Activated gamma-delta T cell treated with Interleukin-2 at 50 U/mL for 16 hours (primary cell): ENCODE data around the gene XYLT1.
"Not testable (repeated sequence)": the region's sequence is repeated elsewhere in the genome, so short reads cannot be mapped to it uniquely, and the experiment has no call there.

Experiments used
- DNase-seq: peaks from one replicate; pipeline ENCODE4 v3.0.0-alpha.2; 2020

The XYLT1 gene

GRCh38 chr16:17426451-17426850 lies 44.3 kb downstream of the XYLT1 start:
- DNase-seq: no peak

- no peak for DNase-seq
Measured at GRCh38 chr16:17424771-17425170, 46.0 kb downstream of the XYLT1 start.

- no peak for DNase-seq
Measured at GRCh38 chr16:17423221-17423620, 47.5 kb downstream of the XYLT1 start.

- no peak for DNase-seq
Measured at GRCh38 chr16:17420816-17421215, 49.9 kb downstream of the XYLT1 start.

- no peak for DNase-seq
Measured at GRCh38 chr16:17419266-17419665, 51.5 kb downstream of the XYLT1 start.

- DNase-seq: no peak
Measured at GRCh38 chr16:17417740-17418139, 53.0 kb downstream of the XYLT1 start.

- DNase-seq: peak; percentile 39
Measured at GRCh38 chr16:17416461-17417311, 54.1 kb downstream of the XYLT1 start.

GRCh38 chr16:17414916-17415315 lies 55.8 kb downstream of the XYLT1 start:
- DNase-seq: no peak

- no peak for DNase-seq
Measured at GRCh38 chr16:17414421-17414820, 56.3 kb downstream of the XYLT1 start.

GRCh38 chr16:17413508-17413907 lies 57.3 kb downstream of the XYLT1 start:
- DNase-seq: no peak

- DNase-seq: no peak
Measured at GRCh38 chr16:17412791-17413190, 58.0 kb downstream of the XYLT1 start.

GRCh38 chr16:17412221-17412620 lies 58.5 kb downstream of the XYLT1 start:
- no peak for DNase-seq

- no peak for DNase-seq
Measured at GRCh38 chr16:17411263-17411662, 59.5 kb downstream of the XYLT1 start.

- not testable (repeated sequence) for DNase-seq
Measured at GRCh38 chr16:17410316-17410715, 60.4 kb downstream of the XYLT1 start.

GRCh38 chr16:17409894-17410293 lies 60.9 kb downstream of the XYLT1 start:
- no peak for DNase-seq

GRCh38 chr16:17408955-17409441 lies 61.8 kb downstream of the XYLT1 start:
- no peak for DNase-seq

GRCh38 chr16:17408296-17408695 lies 62.5 kb downstream of the XYLT1 start:
- DNase-seq: no peak

- no peak for DNase-seq
Measured at GRCh38 chr16:17407321-17407720, 63.4 kb downstream of the XYLT1 start.

- no peak for DNase-seq
Measured at GRCh38 chr16:17404941-17405689, 65.6 kb downstream of the XYLT1 start.

GRCh38 chr16:17403859-17404545 lies 66.8 kb downstream of the XYLT1 start:
- no peak for DNase-seq

- DNase-seq: no peak
Measured at GRCh38 chr16:17403156-17403809, 67.5 kb downstream of the XYLT1 start.

GRCh38 chr16:17397499-17397891 lies 73.3 kb downstream of the XYLT1 start:
- no peak for DNase-seq
